HEK293 (cell line): ENCODE results near the gene RIGI.

Experiments used
- FEZF1 ChIP-seq: fragments of 450-650 bp; formaldehyde crosslinking; IDR thresholded peaks from 2 replicates; pipeline ENCODE4 v1.5.1; 2016; ENCODE audit warnings: missing biosample characterization, missing genetic modification characterization
- HOXA7 ChIP-seq: sonication (generic); formaldehyde crosslinking; IDR thresholded peaks from 2 replicates; pipeline ENCODE4 v1.8.1; 2022; ENCODE audit warnings: missing genetic modification reagents, borderline replicate concordance
- HOXD13 ChIP-seq: sonication (generic); formaldehyde crosslinking; IDR thresholded peaks from 2 replicates; pipeline ENCODE4 v1.8.0; 2022; ENCODE audit warnings: missing genetic modification reagents, borderline replicate concordance
- IKZF3 ChIP-seq: fragments of 450-650 bp; IDR thresholded peaks from 2 replicates; pipeline ENCODE4 v1.5.0; 2018; ENCODE audit warnings: missing biosample characterization, mild to moderate bottlenecking, missing genetic modification characterization, moderate library complexity
- KLF16 ChIP-seq: fragments of 450-650 bp; formaldehyde crosslinking; IDR thresholded peaks from 2 replicates; pipeline ENCODE4 v1.5.1; 2017; ENCODE audit warnings: missing biosample characterization, missing genetic modification characterization
- KLF9 ChIP-seq: fragments of 450-650 bp; formaldehyde crosslinking; IDR thresholded peaks from 2 replicates; pipeline ENCODE4 v1.5.1; 2016; ENCODE audit warnings: missing biosample characterization, missing genetic modification characterization, low read depth
- PRDM1 ChIP-seq: fragments of 450-650 bp; formaldehyde crosslinking; IDR thresholded peaks from 2 replicates; pipeline ENCODE4; 2016; ENCODE audit warnings: missing biosample characterization, missing genetic modification characterization
- SALL2 ChIP-seq: fragments of 450-650 bp; formaldehyde crosslinking; IDR thresholded peaks from 2 replicates; pipeline ENCODE4 v1.5.0; 2017; ENCODE audit warnings: missing biosample characterization, mild to moderate bottlenecking, missing genetic modification characterization, borderline replicate concordance
- SP7 ChIP-seq: fragments of 450-650 bp; formaldehyde crosslinking; IDR thresholded peaks from 2 replicates; pipeline ENCODE4 v1.5.1; 2016; ENCODE audit warnings: missing biosample characterization, missing genetic modification characterization
- WT1 ChIP-seq: fragments of 450-650 bp; formaldehyde crosslinking; IDR thresholded peaks from 2 replicates; pipeline ENCODE4 v1.5.1; 2016; ENCODE audit warnings: missing biosample characterization, missing genetic modification characterization
- ZFHX2 ChIP-seq: fragments of 450-650 bp; formaldehyde crosslinking; conservative IDR thresholded peaks from 2 replicates; pipeline ENCODE4 v1.5.1; 2016; ENCODE audit warnings: missing biosample characterization, missing genetic modification characterization
- ZNF132 ChIP-seq: fragments of 450-650 bp; formaldehyde crosslinking; IDR thresholded peaks from 2 replicates; pipeline ENCODE4 v1.5.1; 2017; ENCODE audit warnings: missing biosample characterization, missing genetic modification characterization, borderline replicate concordance
- ZNF138 ChIP-seq: fragments of 450-650 bp; formaldehyde crosslinking; IDR thresholded peaks from 2 replicates; pipeline ENCODE4 v1.5.1; 2016; ENCODE audit warnings: missing biosample characterization, missing genetic modification characterization, borderline replicate concordance
- ZNF146 ChIP-seq: fragments of 450-650 bp; formaldehyde crosslinking; IDR thresholded peaks from 2 replicates; pipeline ENCODE4 v1.5.1; 2016; ENCODE audit warnings: missing biosample characterization, missing genetic modification characterization
- ZNF155 ChIP-seq: fragments of 450-650 bp; formaldehyde crosslinking; IDR thresholded peaks from 2 replicates; pipeline ENCODE4 v1.5.1; 2016; ENCODE audit warnings: missing biosample characterization, missing genetic modification characterization
- ZNF169 ChIP-seq: fragments of 450-650 bp; formaldehyde crosslinking; IDR thresholded peaks from 2 replicates; pipeline ENCODE4 v1.5.1; 2016; ENCODE audit warnings: missing biosample characterization, missing genetic modification characterization
- ZNF2 ChIP-seq: fragments of 450-650 bp; formaldehyde crosslinking; IDR thresholded peaks from 2 replicates; pipeline ENCODE4 v1.5.1; 2016; ENCODE audit warnings: missing biosample characterization, missing genetic modification characterization
- ZNF274 ChIP-seq, 2 experiments: fragments of 200-500 bp in 1 of 2; fragments of 450-650 bp in 1 of 2; sonication (Bioruptor generic) in 1 of 2; formaldehyde crosslinking in 1 of 2; IDR thresholded peaks; 2 replicates each; pipeline versions ENCODE4 v1.5.1 to v1.6.1; 2014 to 2016; ENCODE audit warnings: borderline replicate concordance in 1 of 2, inconsistent platforms in 1 of 2, low read length in 1 of 2, missing biosample characterization in 1 of 2, missing genetic modification characterization in 1 of 2
- ZNF311 ChIP-seq: fragments of 450-650 bp; formaldehyde crosslinking; IDR thresholded peaks from 2 replicates; pipeline ENCODE4 v1.5.1; 2017; ENCODE audit warnings: missing biosample characterization, missing genetic modification characterization, borderline replicate concordance
- ZNF335 ChIP-seq: fragments of 450-650 bp; formaldehyde crosslinking; conservative IDR thresholded peaks from 2 replicates; pipeline ENCODE4 v1.5.1; 2016; ENCODE audit warnings: missing biosample characterization, missing genetic modification characterization
- ZNF37A ChIP-seq: fragments of 450-650 bp; IDR thresholded peaks from 2 replicates; pipeline ENCODE4 v1.5.1; 2018; ENCODE audit warnings: missing biosample characterization, missing genetic modification characterization
- ZNF391 ChIP-seq: fragments of 450-650 bp; formaldehyde crosslinking; IDR thresholded peaks from 2 replicates; pipeline ENCODE4 v1.5.1; 2016; ENCODE audit warnings: low read depth, missing biosample characterization, missing genetic modification characterization, borderline replicate concordance
- ZNF404 ChIP-seq: fragments of 450-650 bp; formaldehyde crosslinking; IDR thresholded peaks from 2 replicates; pipeline ENCODE4 v1.5.1; 2017; ENCODE audit warnings: missing biosample characterization, missing genetic modification characterization
- ZNF48 ChIP-seq: fragments of 450-650 bp; formaldehyde crosslinking; IDR thresholded peaks from 2 replicates; pipeline ENCODE4 v1.5.1; 2016; ENCODE audit warnings: missing biosample characterization, missing genetic modification characterization
- ZNF529 ChIP-seq: fragments of 450-650 bp; formaldehyde crosslinking; IDR thresholded peaks from 2 replicates; pipeline ENCODE4 v1.5.1; 2017; ENCODE audit warnings: missing genetic modification characterization, missing biosample characterization; ENCODE audit not compliant: insufficient replicate concordance
- ZNF530 ChIP-seq: fragments of 450-650 bp; formaldehyde crosslinking; IDR thresholded peaks from 2 replicates; pipeline ENCODE4 v1.5.1; 2016; ENCODE audit warnings: low read depth, missing biosample characterization, missing genetic modification characterization
- ZNF549 ChIP-seq: fragments of 450-650 bp; IDR thresholded peaks from 2 replicates; pipeline ENCODE4 v1.5.1; 2018; ENCODE audit warnings: missing biosample characterization, missing genetic modification characterization, mild to moderate bottlenecking, inconsistent platforms, moderate library complexity
- ZNF596 ChIP-seq: fragments of 450-650 bp; IDR thresholded peaks from 2 replicates; pipeline ENCODE4 v1.5.0; 2018; ENCODE audit warnings: missing biosample characterization, mild to moderate bottlenecking, missing genetic modification characterization, moderate library complexity
- ZNF623 ChIP-seq: fragments of 450-650 bp; formaldehyde crosslinking; IDR thresholded peaks from 2 replicates; pipeline ENCODE4 v1.5.1; 2016; ENCODE audit warnings: missing biosample characterization, missing genetic modification characterization
- ZNF626 ChIP-seq: fragments of 450-650 bp; sonication (Bioruptor Pico); formaldehyde crosslinking; IDR thresholded peaks from 2 replicates; pipeline ENCODE4 v1.5.1; 2018; ENCODE audit warnings: missing biosample characterization, missing genetic modification characterization, inconsistent platforms
- ZNF76 ChIP-seq: fragments of 450-650 bp; formaldehyde crosslinking; IDR thresholded peaks from 2 replicates; pipeline ENCODE4; 2016; ENCODE audit warnings: low read depth, missing biosample characterization, missing genetic modification characterization, borderline replicate concordance
- ZNF768 ChIP-seq: fragments of 450-650 bp; formaldehyde crosslinking; IDR thresholded peaks from 2 replicates; pipeline ENCODE4 v1.5.1; 2018; ENCODE audit warnings: missing biosample characterization, mild to moderate bottlenecking, missing genetic modification characterization
- TF ChIP-seq, protein P1 (sequence below): fragments of 450-650 bp; formaldehyde crosslinking; IDR thresholded peaks from 2 replicates; pipeline ENCODE4 v1.5.1; 2016; ENCODE audit warnings: missing biosample characterization, missing genetic modification characterization
- TF ChIP-seq, protein P2 (sequence below): fragments of 450-650 bp; formaldehyde crosslinking; IDR thresholded peaks from 2 replicates; pipeline ENCODE4 v1.5.1; 2017; ENCODE audit warnings: missing biosample characterization, missing genetic modification characterization
- TF ChIP-seq, protein P3 (sequence below): fragments of 450-650 bp; formaldehyde crosslinking; IDR thresholded peaks from 2 replicates; pipeline ENCODE4 v1.5.1; 2016; ENCODE audit warnings: missing biosample characterization, missing genetic modification characterization, borderline replicate concordance
- TF ChIP-seq, protein P4 (sequence below): fragments of 450-650 bp; formaldehyde crosslinking; IDR thresholded peaks from 2 replicates; pipeline ENCODE4 v1.5.1; 2016; ENCODE audit warnings: missing biosample characterization, missing genetic modification characterization, low read depth

The RIGI gene

DNA sequence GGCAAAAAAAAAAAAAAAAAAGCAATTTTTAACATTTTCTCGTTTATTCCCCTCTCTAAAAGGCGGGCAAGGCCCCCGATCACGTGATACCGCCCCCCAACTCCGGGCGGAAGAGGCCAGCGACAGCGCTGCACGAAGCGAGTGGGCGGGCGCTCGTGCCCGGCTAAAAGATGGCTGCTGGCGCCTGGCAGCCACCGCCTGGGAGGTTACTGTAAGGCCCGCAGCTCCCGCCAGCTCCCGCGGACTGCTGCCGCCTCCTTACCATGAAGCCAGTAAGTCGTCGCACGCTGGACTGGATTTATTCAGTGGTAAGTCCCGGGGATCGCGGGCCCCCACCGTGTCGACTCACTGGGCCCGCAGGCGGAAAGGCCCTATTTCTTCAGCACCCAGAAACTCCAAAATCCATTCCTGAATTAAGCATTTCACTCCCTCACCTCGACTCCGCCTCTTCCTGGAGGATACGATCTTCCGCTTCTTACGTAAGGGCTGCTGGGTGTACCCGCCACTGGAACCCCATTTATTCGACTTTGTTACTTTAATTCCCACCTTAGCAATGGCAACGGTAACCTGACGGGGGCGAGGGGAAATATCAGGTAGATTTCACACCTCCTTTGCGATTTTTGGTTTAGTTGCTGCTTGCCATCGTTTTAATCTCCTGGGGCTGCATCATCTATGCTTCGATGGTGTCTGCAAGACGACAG, 26.3 kb upstream of the RIGI start, which contains the start of the genes SMIM27 and TOPORS (continued):
- TF ChIP-seq ZNF529 (no peak), ZNF2 (tag by site-specific recombination) (0 out of 2 replicates have a peak, but pooled peaks have one; percentile 58), HOXD13 (CRISPR knock-in tag) (no peak), IKZF3 (tag by site-specific recombination) (peak; percentile 66; the same call in 1 of the 2 replicates), FEZF1 (tag by site-specific recombination) (no peak), ZNF626 (tag by site-specific recombination) (no peak), HOXA7 (no peak), ZNF274 (IDR thresholded peaks at IDR 0.05; ENCODE audit: low read length) (no peak), ZNF274 (tag by site-specific recombination; IDR thresholded peaks at IDR 0.05; ENCODE audit: borderline replicate concordance) (no peak), ZNF146 (tag by site-specific recombination) (no peak), ZNF132 (tag by site-specific recombination) (no peak), SP7 (tag by site-specific recombination) (peak; percentile 62), ZNF530 (tag by site-specific recombination) (no peak), ZFHX2 (tag by site-specific recombination) (peak; percentile 87), ZNF623 (tag by site-specific recombination) (no peak), ZNF76 (peak; percentile 85), ZNF48 (tag by site-specific recombination) (no peak), KLF9 (tag by site-specific recombination) (peak; percentile 81), SALL2 (tag by site-specific recombination) (no peak), ZNF596 (tag by site-specific recombination) (no peak), ZNF335 (tag by site-specific recombination) (peak; percentile 85), ZNF155 (tag by site-specific recombination) (no peak), PRDM1 (no peak), ZNF768 (tag by site-specific recombination) (no peak), ZNF311 (tag by site-specific recombination) (no peak), ZNF404 (tag by site-specific recombination) (no peak), KLF16 (tag by site-specific recombination) (peak; percentile 90), ZNF391 (tag by site-specific recombination) (no peak), ZNF138 (tag by site-specific recombination) (no peak), ZNF549 (tag by site-specific recombination) (no peak), ZNF37A (tag by site-specific recombination) (no peak), ZNF169 (tag by site-specific recombination) (no peak), WT1 (tag by site-specific recombination) (peak; percentile 51)
- TF ChIP-seq, protein P1, sequence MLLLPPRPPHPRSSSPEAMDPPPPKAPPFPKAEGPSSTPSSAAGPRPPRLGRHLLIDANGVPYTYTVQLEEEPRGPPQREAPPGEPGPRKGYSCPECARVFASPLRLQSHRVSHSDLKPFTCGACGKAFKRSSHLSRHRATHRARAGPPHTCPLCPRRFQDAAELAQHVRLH (tag by site-specific recombination), result no peak
- TF ChIP-seq, protein P2, sequence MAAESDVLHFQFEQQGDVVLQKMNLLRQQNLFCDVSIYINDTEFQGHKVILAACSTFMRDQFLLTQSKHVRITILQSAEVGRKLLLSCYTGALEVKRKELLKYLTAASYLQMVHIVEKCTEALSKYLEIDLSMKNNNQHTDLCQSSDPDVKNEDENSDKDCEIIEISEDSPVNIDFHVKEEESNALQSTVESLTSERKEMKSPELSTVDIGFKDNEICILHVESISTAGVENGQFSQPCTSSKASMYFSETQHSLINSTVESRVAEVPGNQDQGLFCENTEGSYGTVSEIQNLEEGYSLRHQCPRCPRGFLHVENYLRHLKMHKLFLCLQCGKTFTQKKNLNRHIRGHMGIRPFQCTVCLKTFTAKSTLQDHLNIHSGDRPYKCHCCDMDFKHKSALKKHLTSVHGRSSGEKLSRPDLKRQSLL, result no peak
- TF ChIP-seq, protein P3, sequence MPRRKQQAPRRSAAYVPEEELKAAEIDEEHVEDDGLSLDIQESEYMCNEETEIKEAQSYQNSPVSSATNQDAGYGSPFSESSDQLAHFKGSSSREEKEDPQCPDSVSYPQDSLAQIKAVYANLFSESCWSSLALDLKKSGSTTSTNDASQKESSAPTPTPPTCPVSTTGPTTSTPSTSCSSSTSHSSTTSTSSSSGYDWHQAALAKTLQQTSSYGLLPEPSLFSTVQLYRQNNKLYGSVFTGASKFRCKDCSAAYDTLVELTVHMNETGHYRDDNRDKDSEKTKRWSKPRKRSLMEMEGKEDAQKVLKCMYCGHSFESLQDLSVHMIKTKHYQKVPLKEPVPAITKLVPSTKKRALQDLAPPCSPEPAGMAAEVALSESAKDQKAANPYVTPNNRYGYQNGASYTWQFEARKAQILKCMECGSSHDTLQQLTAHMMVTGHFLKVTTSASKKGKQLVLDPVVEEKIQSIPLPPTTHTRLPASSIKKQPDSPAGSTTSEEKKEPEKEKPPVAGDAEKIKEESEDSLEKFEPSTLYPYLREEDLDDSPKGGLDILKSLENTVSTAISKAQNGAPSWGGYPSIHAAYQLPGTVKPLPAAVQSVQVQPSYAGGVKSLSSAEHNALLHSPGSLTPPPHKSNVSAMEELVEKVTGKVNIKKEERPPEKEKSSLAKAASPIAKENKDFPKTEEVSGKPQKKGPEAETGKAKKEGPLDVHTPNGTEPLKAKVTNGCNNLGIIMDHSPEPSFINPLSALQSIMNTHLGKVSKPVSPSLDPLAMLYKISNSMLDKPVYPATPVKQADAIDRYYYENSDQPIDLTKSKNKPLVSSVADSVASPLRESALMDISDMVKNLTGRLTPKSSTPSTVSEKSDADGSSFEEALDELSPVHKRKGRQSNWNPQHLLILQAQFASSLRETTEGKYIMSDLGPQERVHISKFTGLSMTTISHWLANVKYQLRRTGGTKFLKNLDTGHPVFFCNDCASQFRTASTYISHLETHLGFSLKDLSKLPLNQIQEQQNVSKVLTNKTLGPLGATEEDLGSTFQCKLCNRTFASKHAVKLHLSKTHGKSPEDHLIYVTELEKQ (tag by site-specific recombination), result no peak
- TF ChIP-seq, protein P4, sequence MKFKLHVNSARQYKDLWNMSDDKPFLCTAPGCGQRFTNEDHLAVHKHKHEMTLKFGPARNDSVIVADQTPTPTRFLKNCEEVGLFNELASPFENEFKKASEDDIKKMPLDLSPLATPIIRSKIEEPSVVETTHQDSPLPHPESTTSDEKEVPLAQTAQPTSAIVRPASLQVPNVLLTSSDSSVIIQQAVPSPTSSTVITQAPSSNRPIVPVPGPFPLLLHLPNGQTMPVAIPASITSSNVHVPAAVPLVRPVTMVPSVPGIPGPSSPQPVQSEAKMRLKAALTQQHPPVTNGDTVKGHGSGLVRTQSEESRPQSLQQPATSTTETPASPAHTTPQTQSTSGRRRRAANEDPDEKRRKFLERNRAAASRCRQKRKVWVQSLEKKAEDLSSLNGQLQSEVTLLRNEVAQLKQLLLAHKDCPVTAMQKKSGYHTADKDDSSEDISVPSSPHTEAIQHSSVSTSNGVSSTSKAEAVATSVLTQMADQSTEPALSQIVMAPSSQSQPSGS (tag by site-specific recombination), result no peak
